ENCODE data around the gene ACOT13. TPM values are rescaled to one million over a fixed set of nuclear protein-coding genes. Genes with fewer than 3 reads are reported as not detected.

ACOT13 gene
- total RNA-seq (2022; extraction: Qiagen RNA extraction; ENCODE audit: low read depth) = 19.0 to 30.1 TPM (median 26.7 TPM) in 5 replicates

GRCh38 chr6:24666641-24667377 lies at the start of gene ACOT13, which contains the start of gene TDP2:
Gene ACOT13, plus strand, starts transcription at chr6:24667077. Its CDS starts 187 bp downstream, at chr6:24667264.
Gene TDP2, minus strand, starts transcription at chr6:24666899. Its CDS starts 37 bp downstream, at chr6:24666862.

GRCh38 chr6:24719125-24719971 lies 52.5 kb downstream of the ACOT13 start, which contains the start of gene C6orf62:
Gene C6orf62, minus strand, starts transcription at chr6:24719154. Its CDS starts 486 bp downstream, at chr6:24718668.

Other genes starting within 250 kb of the ACOT13 start
- 0.84 to 1.1 TPM (median 0.91 TPM) in 5 replicates for gene GPLD1, start 177.5 kb upstream of the ACOT13 start, total RNA-seq (2022; extraction: Qiagen RNA extraction; ENCODE audit: low read depth)
- 6.6 to 8.7 TPM (median 8.4 TPM) in 5 replicates for gene ALDH5A1, start 172.1 kb upstream of the ACOT13 start, total RNA-seq (2022; extraction: Qiagen RNA extraction; ENCODE audit: low read depth)
- gene KIAA0319, start 20.9 kb upstream of the ACOT13 start, total RNA-seq (2022; extraction: Qiagen RNA extraction; ENCODE audit: low read depth) = 2.9 to 3.5 TPM (median 3.2 TPM) in 5 replicates
- gene TDP2, start 178 bp upstream of the ACOT13 start, total RNA-seq (2022; extraction: Qiagen RNA extraction; ENCODE audit: low read depth) = 44.1 to 51.3 TPM (median 47.3 TPM) in 5 replicates
- gene C6orf62, start 52.1 kb downstream of the ACOT13 start, total RNA-seq (2022; extraction: Qiagen RNA extraction; ENCODE audit: low read depth) = 54.0 to 62.4 TPM (median 56.7 TPM) in 5 replicates
- gene GMNN, start 107.9 kb downstream of the ACOT13 start, total RNA-seq (2022; extraction: Qiagen RNA extraction; ENCODE audit: low read depth) = 52.8 to 59.8 TPM (median 56.4 TPM) in 5 replicates
- gene ARMH2, start 131.8 kb downstream of the ACOT13 start, total RNA-seq (2022; extraction: Qiagen RNA extraction; ENCODE audit: low read depth) = not detected in 5 replicates